Activated CD8-positive, alpha-beta T cell treated with anti-CD3 and anti-CD28 coated beads for 36 hours (primary cell): ENCODE measurements around the gene C4B. TPM values are rescaled to one million over a fixed set of nuclear protein-coding genes. Genes with fewer than 3 reads are reported as not detected.
"Not testable (repeated sequence)": the region's sequence is repeated elsewhere in the genome, so short reads cannot be mapped to it uniquely, and the experiment has no call there.

Experiments used
- ATAC-seq: fragments of 200-7000 bp; cut with Tn5 transposase; one replicate; pipeline ENCODE4 v1.10.0; 2021; ENCODE audit warnings: mild to moderate bottlenecking, moderate library complexity
- CTCF ChIA-PET: fragments of 350-600 bp; sonication (Branson Sonifier 250); formaldehyde crosslinking; loops from one replicate; lab custom pipeline; 2021; ENCODE audit warnings: antibody characterized with exemption; lab: Charles Lee
- POLR2A ChIA-PET: fragments of 350-600 bp; sonication (Branson Sonifier 250); formaldehyde crosslinking; loops from one replicate; lab custom pipeline; 2021; ENCODE audit warnings: antibody characterized with exemption; lab: Charles Lee
- DNase-seq: peaks from one replicate; pipeline ENCODE4 v3.0.0-alpha.2; 2020
- H3K27ac Mint-ChIP-seq: one replicate; pipeline ENCODE4 v1.8.0; 2021; ENCODE audit warnings: mild to moderate bottlenecking, mixed read lengths
- H3K27me3 Mint-ChIP-seq: one replicate; pipeline ENCODE4 v1.8.0; 2021; ENCODE audit warnings: mixed read lengths
- H3K36me3 Mint-ChIP-seq: one replicate; pipeline ENCODE4 v1.8.0; 2021; ENCODE audit warnings: low read depth, mixed read lengths
- H3K4me1 Mint-ChIP-seq: one replicate; pipeline ENCODE4 v1.8.0; 2021; ENCODE audit warnings: low read depth, mixed read lengths
- H3K4me3 Mint-ChIP-seq: one replicate; pipeline ENCODE4 v1.8.0; 2021; ENCODE audit warnings: mild to moderate bottlenecking, moderate library complexity, mixed read lengths
- H3K9me3 Mint-ChIP-seq: one replicate; pipeline ENCODE4 v1.8.0; 2021; ENCODE audit warnings: mixed read lengths
- intact Hi-C: fragments of 100-400 bp; cut with micrococcal nuclease; formaldehyde crosslinking; loops from one replicate; pipeline ENCODE4 v1.10.0; 2022
- total RNA-seq, 2 experiments: library from RNA; stranded (reverse); gene quantifications; one replicate each; pipeline ENCODE4 v1.2.3, GENCODE V29; 2021

The C4B gene
- total RNA-seq, 2 experiments from 2014 or later = 2.7 to 3.3 TPM

DNA sequence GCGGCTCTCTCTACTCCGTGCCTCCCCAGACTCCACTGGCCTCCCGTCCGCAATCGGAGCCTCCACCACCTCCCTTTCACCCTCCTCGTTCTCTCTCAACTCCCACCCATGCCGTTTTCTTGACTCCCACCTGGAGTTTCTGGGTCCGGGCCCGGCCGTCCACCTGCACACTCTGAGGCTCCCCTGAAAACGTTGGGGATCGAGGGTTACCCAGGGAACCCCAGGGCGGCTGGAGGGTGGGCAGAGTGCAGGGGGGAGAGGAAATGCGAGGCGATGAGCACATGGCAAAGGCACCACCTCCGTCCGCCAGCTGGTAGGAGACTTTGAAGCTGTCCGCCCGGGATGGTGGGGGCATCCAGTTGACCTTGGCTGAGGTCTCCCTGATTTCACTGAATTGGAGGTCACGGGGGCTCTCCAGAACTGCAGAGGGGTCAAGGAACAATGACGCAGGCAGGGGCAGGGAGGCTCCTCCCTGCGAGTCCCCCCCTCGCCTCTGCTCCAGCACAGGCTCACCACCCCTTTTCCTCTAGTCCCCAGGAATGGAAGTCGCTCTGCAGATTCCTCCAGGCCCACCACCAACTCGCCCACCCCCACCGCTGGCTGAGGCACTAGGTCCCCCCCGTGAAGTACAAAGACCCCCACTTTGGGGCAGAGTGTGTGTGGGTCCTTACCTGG lies 3.6 kb upstream of the C4B start:
- intact Hi-C loops, DNase-seq, H3K4me3 Mint-ChIP-seq, H3K4me1 Mint-ChIP-seq, POLR2A ChIA-PET, H3K27me3 Mint-ChIP-seq, CTCF ChIA-PET, H3K36me3 Mint-ChIP-seq, H3K27ac Mint-ChIP-seq, ATAC-seq, H3K9me3 Mint-ChIP-seq: not testable (repeated sequence)

DNA sequence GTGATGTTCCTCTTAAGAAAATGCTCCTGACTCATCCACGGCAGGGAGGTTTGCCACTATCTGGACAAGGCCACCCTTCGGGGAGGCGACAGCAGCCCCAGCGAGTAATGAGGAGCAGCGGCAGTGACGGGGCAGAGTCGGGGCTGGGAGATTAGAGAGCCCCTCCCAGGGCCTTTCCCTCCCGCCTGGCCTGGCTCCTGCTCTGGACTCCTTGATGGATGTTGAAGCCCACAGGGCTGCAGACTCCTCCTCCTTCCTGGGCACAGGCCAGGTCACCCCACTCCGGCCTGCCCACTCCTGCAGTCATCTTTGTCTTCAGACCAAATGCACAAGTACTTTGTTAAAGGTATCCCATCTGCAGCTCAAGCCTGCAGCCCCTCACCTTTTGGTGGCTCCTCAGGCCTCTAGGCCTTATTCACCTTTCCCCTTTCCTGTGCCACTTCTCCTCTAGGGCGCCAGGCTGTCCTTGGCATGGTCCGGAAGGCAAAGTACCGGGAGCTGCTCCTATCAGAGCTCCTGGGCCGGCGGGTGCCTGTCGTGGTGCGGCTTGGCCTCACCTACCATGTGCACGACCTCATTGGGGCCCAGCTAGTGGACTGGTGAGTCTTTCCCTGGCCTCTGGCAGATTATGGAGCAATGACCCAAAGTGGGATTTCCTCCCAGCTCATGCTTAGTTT lies 1.5 kb upstream of the C4B start:
- H3K36me3 Mint-ChIP-seq, DNase-seq, intact Hi-C loops, CTCF ChIA-PET, H3K27ac Mint-ChIP-seq, H3K27me3 Mint-ChIP-seq, POLR2A ChIA-PET, ATAC-seq, H3K9me3 Mint-ChIP-seq, H3K4me1 Mint-ChIP-seq, H3K4me3 Mint-ChIP-seq: not testable (repeated sequence)

DNA sequence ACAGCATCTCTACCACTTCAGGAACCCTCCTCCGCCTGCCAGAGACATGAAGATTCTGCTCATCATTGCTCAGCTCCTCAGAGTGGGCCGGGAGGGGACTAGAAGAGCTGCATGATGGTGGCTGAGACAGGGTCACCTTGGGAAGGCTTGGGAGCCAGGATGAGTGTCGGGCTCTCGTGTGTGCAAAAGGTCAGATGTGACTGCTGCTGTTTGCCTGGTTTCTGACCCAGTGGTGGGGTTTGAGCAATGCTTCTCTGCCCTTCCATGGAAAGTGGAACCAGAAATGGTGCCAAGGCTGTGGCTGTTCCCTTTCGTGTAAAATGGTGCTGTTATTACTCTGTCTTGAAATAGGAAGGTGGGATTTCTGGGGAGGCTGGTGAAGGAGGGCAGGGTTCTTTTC lies 857 bp upstream of the C4B start:
- H3K9me3 Mint-ChIP-seq, H3K27ac Mint-ChIP-seq, DNase-seq, CTCF ChIA-PET, H3K4me3 Mint-ChIP-seq, H3K36me3 Mint-ChIP-seq, H3K4me1 Mint-ChIP-seq, H3K27me3 Mint-ChIP-seq, ATAC-seq, POLR2A ChIA-PET, intact Hi-C loops: not testable (repeated sequence)

DNA sequence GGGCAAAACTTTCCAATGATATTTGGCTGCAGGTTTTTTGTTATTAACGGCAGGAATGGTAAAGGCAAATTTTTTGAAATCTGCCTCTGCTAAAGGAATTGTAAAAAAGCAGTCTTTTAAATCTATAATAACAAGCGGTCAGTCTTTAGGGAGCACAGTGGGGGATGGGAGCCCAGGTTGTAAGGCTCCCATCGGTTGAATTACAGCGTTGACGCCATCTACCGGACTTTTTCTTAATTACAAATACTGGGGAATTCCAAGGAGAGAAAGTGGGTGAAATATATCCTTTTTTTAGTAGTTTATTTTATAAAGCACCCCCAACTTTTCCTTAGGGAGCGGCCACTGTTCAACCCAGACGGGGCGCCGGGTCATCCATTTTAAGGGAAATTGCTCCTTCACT lies 7.5 kb downstream of the C4B start:
- H3K36me3 Mint-ChIP-seq, H3K9me3 Mint-ChIP-seq, H3K4me3 Mint-ChIP-seq, H3K4me1 Mint-ChIP-seq, H3K27ac Mint-ChIP-seq, intact Hi-C loops, ATAC-seq, CTCF ChIA-PET, POLR2A ChIA-PET, H3K27me3 Mint-ChIP-seq, DNase-seq: not testable (repeated sequence)

DNA sequence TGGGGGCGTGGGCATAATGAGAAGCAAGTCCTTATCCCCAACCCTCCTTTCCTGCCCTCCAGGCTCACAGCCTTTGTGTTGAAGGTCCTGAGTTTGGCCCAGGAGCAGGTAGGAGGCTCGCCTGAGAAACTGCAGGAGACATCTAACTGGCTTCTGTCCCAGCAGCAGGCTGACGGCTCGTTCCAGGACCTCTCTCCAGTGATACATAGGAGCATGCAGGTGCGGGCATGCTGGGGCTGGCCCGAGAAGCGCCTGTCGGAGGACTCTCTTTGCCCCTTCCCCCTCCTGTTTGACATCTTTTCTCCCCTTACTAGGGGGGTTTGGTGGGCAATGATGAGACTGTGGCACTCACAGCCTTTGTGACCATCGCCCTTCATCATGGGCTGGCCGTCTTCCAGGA lies 14.0 kb downstream of the C4B start:
- POLR2A ChIA-PET, CTCF ChIA-PET, H3K27me3 Mint-ChIP-seq, H3K36me3 Mint-ChIP-seq, ATAC-seq, H3K9me3 Mint-ChIP-seq, H3K4me1 Mint-ChIP-seq, H3K27ac Mint-ChIP-seq, DNase-seq, H3K4me3 Mint-ChIP-seq, intact Hi-C loops: not testable (repeated sequence)

DNA sequence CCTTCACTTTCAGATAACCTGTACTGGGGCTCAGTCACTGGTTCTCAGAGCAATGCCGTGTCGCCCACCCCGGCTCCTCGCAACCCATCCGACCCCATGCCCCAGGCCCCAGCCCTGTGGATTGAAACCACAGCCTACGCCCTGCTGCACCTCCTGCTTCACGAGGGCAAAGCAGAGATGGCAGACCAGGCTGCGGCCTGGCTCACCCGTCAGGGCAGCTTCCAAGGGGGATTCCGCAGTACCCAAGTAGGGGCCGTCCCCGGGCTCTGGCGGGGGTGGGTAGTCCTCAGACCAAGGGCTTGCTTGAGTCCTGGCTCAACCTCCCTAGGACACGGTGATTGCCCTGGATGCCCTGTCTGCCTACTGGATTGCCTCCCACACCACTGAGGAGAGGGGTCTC lies 15.0 kb downstream of the C4B start:
- POLR2A ChIA-PET, H3K4me1 Mint-ChIP-seq, CTCF ChIA-PET, H3K27me3 Mint-ChIP-seq, H3K9me3 Mint-ChIP-seq, ATAC-seq, H3K4me3 Mint-ChIP-seq, DNase-seq, intact Hi-C loops, H3K36me3 Mint-ChIP-seq, H3K27ac Mint-ChIP-seq: not testable (repeated sequence)

DNA sequence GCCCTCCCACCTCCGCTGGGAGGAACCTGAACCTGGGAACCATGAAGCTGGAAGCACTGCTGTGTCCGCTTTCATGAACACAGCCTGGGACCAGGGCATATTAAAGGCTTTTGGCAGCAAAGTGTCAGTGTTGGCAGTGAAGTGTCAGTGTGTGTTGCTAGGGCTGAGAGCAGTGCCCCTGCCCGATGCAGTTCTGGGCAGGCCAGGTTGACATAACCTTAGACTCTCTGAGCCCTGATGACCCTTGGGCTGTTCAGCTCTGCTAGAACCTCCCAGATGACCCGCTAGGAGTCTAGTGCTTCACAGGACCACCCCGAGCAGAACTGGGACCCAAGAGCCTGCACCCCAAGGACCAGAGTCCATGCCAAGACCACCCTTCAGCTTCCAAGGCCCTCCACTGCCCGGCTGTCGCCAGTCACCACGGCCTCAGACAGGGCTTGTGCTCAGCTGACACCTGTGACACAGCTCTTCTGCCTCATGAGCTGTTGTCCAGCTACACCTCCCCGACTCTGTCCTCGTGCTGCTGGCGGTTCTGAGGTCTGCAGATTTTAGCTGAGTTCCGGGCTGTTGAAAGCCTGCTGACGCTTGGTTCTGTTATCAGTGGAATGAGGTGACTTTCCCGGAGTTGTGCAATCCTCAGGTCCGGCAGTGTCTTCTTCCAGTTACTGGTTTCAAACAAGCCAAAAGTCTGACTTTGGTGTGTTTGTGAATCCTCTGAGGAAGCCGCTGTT lies 20.9 kb downstream of the C4B start:
- intact Hi-C loops, POLR2A ChIA-PET, H3K4me1 Mint-ChIP-seq, H3K27me3 Mint-ChIP-seq, H3K27ac Mint-ChIP-seq, H3K4me3 Mint-ChIP-seq, H3K9me3 Mint-ChIP-seq, H3K36me3 Mint-ChIP-seq, CTCF ChIA-PET, DNase-seq, ATAC-seq: not testable (repeated sequence)

DNA sequence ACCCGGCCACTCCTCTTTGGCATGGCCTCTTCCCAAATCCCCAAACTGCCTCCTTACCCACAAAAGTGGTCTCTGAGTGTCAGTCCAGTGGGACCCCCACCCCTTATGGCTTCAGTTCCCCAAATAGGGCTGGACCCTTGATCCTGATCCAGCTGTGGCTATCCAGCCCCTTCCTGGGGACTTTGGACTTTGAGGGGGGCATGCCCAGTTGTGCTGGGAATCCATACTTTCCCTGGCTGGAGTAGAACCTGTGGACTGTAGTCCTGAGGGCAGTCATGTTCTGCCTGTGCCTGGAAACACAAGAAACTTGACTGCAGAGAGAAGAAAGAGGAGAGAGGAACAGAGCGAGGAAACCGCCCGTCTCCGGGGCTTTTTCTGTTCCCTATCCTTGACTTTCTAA lies 22.5 kb downstream of the C4B start:
- intact Hi-C loops, CTCF ChIA-PET, ATAC-seq, H3K4me1 Mint-ChIP-seq, H3K4me3 Mint-ChIP-seq, H3K36me3 Mint-ChIP-seq, H3K27ac Mint-ChIP-seq, H3K27me3 Mint-ChIP-seq, POLR2A ChIA-PET, DNase-seq, H3K9me3 Mint-ChIP-seq: not testable (repeated sequence)

DNA sequence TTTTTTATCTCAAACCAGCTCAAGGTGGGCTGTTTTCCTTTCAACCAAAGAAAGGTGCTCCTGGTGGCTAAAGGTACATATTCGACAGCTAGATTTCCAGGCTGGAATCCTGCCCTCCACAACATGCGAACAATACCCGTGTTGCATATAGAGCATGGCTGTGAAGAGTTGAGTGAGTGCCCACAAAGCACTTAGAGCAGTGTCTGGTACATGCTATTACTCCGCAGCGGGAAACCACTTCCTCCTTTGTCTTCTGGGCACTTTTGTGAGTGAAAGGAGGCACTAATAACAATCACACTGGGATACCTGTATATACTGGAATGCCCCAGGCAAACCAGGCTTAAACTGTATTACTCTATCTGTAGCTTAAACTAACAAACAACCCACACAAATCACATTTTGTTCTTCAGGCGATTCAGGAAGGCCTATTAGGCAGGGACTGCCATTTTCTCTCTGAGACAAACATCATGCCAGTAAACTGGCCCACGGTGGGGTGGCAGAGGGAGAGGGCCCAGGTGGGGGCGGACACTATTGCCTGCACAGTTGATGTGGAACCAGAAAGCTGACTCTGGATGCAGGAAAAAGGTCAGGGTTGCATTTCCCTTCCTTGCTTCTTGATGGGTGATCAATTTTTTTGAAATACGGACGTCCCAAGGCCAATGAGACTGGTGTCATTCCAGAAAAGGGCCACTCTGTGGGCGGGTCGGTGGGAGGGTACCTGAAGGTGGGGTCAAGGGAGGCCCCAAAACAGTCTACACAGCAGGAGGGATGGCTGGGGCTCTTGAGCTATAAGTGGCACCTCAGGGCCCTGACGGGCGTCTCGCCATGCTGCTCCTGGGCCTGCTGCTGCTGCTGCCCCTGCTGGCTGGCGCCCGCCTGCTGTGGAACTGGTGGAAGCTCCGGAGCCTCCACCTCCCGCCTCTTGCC lies 23.3 kb downstream of the C4B start, which contains the start of gene CYP21A2:
TSS of gene CYP21A2 (plus strand) at position 818 of the 927 bp plus-strand sequence. CDS start at position 826, 8 bp downstream.
- POLR2A ChIA-PET, H3K4me1 Mint-ChIP-seq, H3K4me3 Mint-ChIP-seq, intact Hi-C loops, H3K27me3 Mint-ChIP-seq, CTCF ChIA-PET, H3K36me3 Mint-ChIP-seq, DNase-seq, H3K9me3 Mint-ChIP-seq: not testable (repeated sequence)
- peak within 1 kb of the TSS; percentile 34 for H3K27ac Mint-ChIP-seq
- peak; percentile 83 for ATAC-seq

DNA sequence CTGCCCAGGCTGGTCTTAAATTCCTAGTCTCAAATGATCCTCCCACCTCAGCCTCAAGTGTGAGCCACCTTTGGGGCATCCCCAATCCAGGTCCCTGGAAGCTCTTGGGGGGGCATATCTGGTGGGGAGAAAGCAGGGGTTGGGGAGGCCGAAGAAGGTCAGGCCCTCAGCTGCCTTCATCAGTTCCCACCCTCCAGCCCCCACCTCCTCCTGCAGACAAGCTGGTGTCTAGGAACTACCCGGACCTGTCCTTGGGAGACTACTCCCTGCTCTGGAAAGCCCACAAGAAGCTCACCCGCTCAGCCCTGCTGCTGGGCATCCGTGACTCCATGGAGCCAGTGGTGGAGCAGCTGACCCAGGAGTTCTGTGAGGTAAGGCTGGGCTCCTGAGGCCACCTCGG lies 24.3 kb downstream of the C4B start:
- H3K9me3 Mint-ChIP-seq, H3K27me3 Mint-ChIP-seq: not testable (repeated sequence)

More for the DNA sequence above, 24.3 kb downstream of the C4B start:
- DNase-seq, H3K4me1 Mint-ChIP-seq, POLR2A ChIA-PET, CTCF ChIA-PET, H3K4me3 Mint-ChIP-seq, ATAC-seq, H3K36me3 Mint-ChIP-seq, H3K27ac Mint-ChIP-seq, intact Hi-C loops: not testable (repeated sequence)
